Activated T-cell treated with anti-CD3 and anti-CD28 coated beads, Interleukin-2, amount 50 U/mL, for 24 hours (primary cell): ENCODE measurements around the gene FAM186B.

Experiments used
- DNase-seq: peaks from one replicate; pipeline ENCODE4 v3.0.0-alpha.2; 2020
- H3K27ac Mint-ChIP-seq: 2 replicates; pipeline ENCODE4 v1.8.0; 2020; ENCODE audit warnings: mild to moderate bottlenecking, mixed read lengths
- H3K27me3 Mint-ChIP-seq: 2 replicates; pipeline ENCODE4 v1.8.0; 2020; ENCODE audit warnings: mixed read lengths
- H3K36me3 Mint-ChIP-seq: 2 replicates; pipeline ENCODE4 v1.8.0; 2020; ENCODE audit warnings: low read depth, mixed read lengths
- H3K4me1 Mint-ChIP-seq: 2 replicates; pipeline ENCODE4 v1.8.0; 2020; ENCODE audit warnings: low read depth, mixed read lengths
- H3K4me3 Mint-ChIP-seq: 2 replicates; pipeline ENCODE4 v1.8.0; 2020; ENCODE audit warnings: mild to moderate bottlenecking, moderate library complexity, mixed read lengths
- H3K9me3 Mint-ChIP-seq: 2 replicates; pipeline ENCODE4 v1.8.0; 2020; ENCODE audit warnings: mixed read lengths

Gene FAM186B

DNA sequence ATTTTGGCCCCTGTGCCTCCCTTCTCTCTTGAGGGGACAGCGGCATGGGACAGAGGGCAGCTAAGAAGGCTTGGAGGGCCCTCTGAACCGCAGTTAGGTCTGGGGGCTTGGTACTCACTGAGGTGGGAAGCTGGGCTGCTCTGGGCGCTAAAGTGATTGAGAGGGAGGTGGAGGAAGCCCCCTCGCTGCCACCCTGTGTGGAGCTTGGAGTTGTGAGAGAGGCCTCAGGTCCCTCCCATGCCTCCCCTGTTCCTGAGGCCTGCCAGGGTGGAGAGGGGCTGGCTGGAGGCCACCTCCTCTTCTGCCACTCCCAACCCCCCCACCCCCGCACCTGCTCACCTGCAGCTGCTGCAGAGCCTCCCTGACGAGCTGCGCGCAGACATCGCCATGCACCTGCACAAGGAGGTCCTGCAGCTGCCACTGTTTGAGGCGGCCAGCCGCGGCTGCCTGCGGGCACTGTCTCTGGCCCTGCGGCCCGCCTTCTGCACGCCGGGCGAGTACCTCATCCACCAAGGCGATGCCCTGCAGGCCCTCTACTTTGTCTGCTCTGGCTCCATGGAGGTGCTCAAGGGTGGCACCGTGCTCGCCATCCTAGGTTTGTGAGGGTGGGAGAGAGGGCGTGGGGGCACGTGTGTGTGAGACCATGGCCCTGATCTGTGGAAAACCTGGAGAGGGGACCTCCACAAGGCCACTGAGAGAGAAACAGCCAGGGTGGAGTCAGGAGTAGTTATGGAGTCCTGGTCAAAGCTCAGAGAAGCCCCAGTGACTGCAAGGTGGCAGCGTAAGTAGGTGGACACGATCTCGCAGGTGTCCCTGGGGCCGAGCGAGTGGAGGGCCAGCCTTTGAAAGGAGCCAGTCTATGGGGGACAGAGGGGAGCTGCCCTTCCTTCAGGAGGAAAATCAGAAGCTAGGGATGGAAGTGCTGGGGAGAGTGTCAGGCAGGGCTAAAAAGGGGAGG lies 55.4 kb downstream of the FAM186B start:
- no peaks in the 10 kb centered on the region for H3K9me3 Mint-ChIP-seq
- peaks cover 16% of the 10 kb centered on the region for H3K4me1 Mint-ChIP-seq
- H3K27ac Mint-ChIP-seq: peak overlapping the region; percentile 59
- H3K27me3 Mint-ChIP-seq: peaks cover 16% of the 10 kb centered on the region
- H3K4me3 Mint-ChIP-seq: peak overlapping the region; percentile 76
- no peaks in the 10 kb centered on the region for H3K36me3 Mint-ChIP-seq
- DNase-seq: no peak

DNA sequence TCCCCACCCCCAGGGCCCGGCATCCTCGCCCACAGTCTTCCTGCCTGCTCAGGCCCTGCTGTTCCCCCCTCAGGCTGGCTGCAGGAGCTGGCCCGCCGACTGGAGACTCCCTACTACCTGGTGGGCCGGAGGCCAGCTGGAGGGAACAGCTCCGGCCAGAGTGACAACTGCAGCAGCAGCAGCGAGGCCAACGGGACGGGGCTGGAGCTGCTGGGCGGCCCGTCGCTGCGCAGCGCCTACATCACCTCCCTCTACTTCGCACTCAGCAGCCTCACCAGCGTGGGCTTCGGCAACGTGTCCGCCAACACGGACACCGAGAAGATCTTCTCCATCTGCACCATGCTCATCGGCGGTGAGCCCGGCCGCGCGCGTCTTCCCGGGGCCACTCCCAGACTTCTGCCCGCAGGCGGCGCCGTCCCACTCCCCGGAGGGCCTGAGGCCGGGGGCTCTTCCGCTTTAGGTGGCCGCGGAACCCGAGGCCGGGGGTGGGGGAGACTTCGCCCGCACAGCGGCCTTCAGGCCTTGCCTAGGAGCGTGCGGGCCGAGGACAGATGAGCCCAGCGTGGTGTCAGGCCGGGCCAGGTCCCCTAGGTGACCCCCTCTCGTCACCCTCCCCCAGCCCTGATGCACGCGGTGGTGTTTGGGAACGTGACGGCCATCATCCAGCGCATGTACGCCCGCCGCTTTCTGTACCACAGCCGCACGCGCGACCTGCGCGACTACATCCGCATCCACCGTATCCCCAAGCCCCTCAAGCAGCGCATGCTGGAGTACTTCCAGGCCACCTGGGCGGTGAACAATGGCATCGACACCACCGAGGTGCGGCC lies 56.4 kb downstream of the FAM186B start:
- Mint-ChIP-seq H3K27ac (peak overlapping the region; percentile 71), H3K4me3 (peak overlapping the region; percentile 76), H3K36me3 (no peaks in the 10 kb centered on the region), H3K27me3 (peaks cover 16% of the 10 kb centered on the region), H3K9me3 (no peaks in the 10 kb centered on the region), H3K4me1 (peaks cover 16% of the 10 kb centered on the region)
- DNase-seq: peak; percentile 66

DNA sequence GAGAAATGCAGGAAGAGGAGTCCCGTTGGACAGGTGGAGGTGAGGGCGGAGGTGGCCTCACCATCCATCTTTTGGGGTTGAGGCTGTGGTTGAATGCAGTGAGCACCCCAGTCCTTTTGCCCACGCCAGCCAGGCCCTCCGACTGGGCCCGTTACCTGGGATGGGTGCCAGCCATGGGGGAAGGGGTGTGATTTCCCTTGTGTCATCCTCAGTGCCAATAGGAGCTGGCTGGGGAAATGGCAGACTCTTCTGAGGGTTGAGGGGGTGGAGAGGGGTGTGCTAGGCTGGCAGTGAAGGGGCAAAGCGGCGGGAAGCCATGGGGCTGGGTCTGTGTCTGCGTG lies 57.0 kb downstream of the FAM186B start:
- no peaks in the 10 kb centered on the region for H3K36me3 Mint-ChIP-seq
- peak overlapping the region; percentile 76 for H3K4me3 Mint-ChIP-seq
- no peaks in the 10 kb centered on the region for H3K9me3 Mint-ChIP-seq
- H3K27me3 Mint-ChIP-seq: peaks cover 16% of the 10 kb centered on the region
- peaks cover 16% of the 10 kb centered on the region for H3K4me1 Mint-ChIP-seq
- H3K27ac Mint-ChIP-seq: peak overlapping the region; percentile 22
- DNase-seq: no peak

DNA sequence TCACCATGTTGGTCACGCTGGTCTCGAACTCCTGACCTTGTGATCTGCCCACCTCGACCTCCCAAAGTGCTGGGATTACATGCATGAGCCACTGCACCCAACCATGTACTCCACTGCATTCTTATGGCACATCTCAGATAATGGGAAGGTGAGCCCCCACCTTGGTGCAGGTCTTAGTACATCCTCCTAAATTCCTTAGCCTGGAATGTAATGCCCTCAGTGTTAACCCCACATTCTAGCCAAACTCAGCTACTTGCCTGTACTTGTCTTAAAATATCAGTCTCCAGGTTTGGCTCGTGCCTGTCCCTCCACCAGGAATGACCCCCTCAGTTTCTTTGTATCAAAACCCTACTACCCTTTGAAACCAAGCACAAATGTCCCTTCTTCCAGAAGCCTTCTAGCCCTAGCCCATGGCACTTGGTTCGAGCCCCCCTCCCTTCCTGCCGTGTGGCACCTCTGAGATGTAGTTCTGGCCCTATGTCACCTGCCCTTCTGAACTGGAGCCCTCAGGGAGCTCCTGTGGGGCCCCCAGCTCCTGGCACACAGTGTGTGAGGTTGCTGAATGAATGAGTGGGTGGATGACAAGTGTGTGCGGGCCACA lies 58.2 kb downstream of the FAM186B start:
- Mint-ChIP-seq H3K4me3 (no peak overlapping the region), H3K4me1 (peaks cover 16% of the 10 kb centered on the region), H3K9me3 (no peaks in the 10 kb centered on the region), H3K27ac (no peak overlapping the region), H3K27me3 (peaks cover 16% of the 10 kb centered on the region), H3K36me3 (no peaks in the 10 kb centered on the region)
- no peak for DNase-seq

DNA sequence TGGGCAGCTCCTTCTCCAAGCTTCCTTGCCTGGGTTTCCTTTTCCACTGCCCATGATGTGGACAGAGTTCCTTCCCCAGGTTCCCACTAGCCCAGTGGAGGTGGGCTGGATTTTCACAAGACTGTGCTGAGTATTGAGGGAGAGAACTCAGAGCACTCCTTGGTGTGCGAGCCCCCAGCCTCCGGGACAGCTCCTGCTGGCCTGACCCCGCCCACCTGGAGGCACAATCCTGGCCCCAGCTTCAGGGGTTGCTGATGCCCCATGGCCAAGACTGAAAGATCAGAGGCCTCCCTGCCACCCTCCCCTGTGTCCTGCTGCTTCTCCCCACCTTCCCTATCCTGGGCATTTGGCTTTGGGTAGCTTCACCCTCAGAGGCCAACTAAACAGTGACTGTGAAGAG lies 59.0 kb downstream of the FAM186B start:
- no peak overlapping the region for H3K27ac Mint-ChIP-seq
- no peaks in the 10 kb centered on the region for H3K9me3 Mint-ChIP-seq
- H3K4me3 Mint-ChIP-seq: no peak overlapping the region

DNA sequence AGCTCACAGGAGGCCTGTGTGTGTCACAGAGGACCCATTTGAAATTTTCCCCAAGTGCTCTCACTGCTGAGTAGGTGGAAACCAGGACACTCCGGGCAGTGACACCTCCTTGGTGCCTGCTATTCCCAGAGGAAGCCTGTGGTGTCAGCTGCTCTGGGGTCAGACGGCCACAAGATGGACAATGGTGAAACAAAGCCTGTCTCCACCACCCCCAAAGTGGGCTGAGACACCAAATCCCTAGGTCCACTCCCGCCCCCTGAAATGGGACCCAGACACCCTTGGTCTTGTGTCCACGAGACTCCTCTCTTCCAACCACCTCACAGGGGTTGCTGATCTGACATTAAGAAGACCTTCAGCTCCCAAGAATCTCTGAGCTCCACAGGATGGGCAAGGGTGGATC lies 59.6 kb downstream of the FAM186B start:
- Mint-ChIP-seq H3K9me3 (no peaks in the 10 kb centered on the region), H3K27me3 (peaks cover 17% of the 10 kb centered on the region), H3K4me1 (peaks cover 20% of the 10 kb centered on the region), H3K27ac (no peak overlapping the region), H3K4me3 (no peak overlapping the region), H3K36me3 (no peaks in the 10 kb centered on the region)
- DNase-seq: no peak

More for the DNA sequence above, 59.0 kb downstream of the FAM186B start:
- Mint-ChIP-seq H3K4me1 (peaks cover 16% of the 10 kb centered on the region), H3K27me3 (peaks cover 16% of the 10 kb centered on the region), H3K36me3 (no peaks in the 10 kb centered on the region)
- no peak for DNase-seq

DNA sequence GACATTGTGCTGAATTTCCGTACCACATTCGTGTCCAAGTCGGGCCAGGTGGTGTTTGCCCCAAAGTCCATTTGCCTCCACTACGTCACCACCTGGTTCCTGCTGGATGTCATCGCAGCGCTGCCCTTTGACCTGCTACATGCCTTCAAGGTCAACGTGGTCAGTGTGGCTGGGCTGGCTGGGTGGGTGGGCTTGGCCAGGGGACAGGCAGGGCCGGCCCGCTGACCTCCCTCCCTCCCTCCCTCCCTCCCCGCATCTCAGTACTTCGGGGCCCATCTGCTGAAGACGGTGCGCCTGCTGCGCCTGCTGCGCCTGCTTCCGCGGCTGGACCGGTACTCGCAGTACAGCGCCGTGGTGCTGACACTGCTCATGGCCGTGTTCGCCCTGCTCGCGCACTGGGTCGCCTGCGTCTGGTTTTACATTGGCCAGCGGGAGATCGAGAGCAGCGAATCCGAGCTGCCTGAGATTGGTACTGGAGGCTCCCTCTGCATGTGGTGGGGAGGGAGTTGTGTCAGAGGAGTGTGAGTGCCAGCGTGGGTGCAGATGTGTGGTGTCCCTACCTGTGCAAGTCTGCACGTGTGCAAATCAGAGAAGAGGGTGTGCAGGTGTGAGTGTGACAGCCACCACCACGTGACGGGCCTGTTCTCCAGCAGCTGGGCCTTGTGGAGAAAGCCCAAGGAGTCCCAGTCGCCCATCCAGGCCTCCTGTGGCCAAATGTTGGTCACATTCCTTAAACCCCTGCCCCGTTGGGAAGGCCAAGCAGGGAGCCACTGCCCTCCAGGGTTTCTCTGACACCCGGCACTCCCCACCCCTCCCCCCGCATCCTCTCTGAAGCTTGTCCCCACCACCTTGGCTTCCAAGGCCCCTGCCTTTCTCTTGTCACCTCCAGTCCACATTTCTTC lies 61.3 kb downstream of the FAM186B start:
- H3K36me3 Mint-ChIP-seq: no peaks in the 10 kb centered on the region
- H3K4me3 Mint-ChIP-seq: no peak overlapping the region
- H3K4me1 Mint-ChIP-seq: peaks cover 27% of the 10 kb centered on the region
- no peak overlapping the region for H3K27ac Mint-ChIP-seq
- H3K27me3 Mint-ChIP-seq: peaks cover 30% of the 10 kb centered on the region
- DNase-seq: peak; percentile 26
- no peaks in the 10 kb centered on the region for H3K9me3 Mint-ChIP-seq

DNA sequence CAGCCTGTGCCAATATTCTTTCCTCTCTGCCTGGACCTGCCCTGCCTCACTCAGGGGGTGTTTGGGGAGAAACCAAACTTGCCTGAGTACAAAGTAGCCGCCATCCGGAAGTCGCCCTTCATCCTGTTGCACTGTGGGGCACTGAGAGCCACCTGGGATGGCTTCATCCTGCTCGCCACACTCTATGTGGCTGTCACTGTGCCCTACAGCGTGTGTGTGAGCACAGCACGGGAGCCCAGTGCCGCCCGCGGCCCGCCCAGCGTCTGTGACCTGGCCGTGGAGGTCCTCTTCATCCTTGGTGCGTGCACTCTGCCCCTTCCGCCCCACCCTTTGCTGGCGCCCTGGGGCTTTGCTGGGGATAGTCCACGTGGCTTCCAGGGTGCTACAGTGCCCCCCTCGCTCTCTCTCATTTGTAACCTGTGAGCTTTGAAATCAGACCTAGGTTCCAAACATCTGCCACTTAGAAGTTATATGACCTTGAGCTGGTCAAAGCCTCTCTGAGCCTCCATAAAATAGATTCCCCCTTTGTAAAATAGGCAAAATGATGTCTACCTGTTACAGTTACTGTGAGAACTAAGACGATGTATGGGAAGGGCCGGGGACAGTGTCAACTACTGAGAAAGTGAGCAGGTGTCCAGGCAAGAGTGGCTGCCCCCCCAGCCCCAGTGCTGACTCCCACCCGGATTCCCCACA lies 62.1 kb downstream of the FAM186B start:
- peaks cover 22% of the 10 kb centered on the region for H3K4me1 Mint-ChIP-seq
- DNase-seq: no peak
- H3K9me3 Mint-ChIP-seq: no peaks in the 10 kb centered on the region
- H3K4me3 Mint-ChIP-seq: no peak overlapping the region
- no peak overlapping the region for H3K27ac Mint-ChIP-seq
- no peaks in the 10 kb centered on the region for H3K36me3 Mint-ChIP-seq
- H3K27me3 Mint-ChIP-seq: peaks cover 25% of the 10 kb centered on the region

DNA sequence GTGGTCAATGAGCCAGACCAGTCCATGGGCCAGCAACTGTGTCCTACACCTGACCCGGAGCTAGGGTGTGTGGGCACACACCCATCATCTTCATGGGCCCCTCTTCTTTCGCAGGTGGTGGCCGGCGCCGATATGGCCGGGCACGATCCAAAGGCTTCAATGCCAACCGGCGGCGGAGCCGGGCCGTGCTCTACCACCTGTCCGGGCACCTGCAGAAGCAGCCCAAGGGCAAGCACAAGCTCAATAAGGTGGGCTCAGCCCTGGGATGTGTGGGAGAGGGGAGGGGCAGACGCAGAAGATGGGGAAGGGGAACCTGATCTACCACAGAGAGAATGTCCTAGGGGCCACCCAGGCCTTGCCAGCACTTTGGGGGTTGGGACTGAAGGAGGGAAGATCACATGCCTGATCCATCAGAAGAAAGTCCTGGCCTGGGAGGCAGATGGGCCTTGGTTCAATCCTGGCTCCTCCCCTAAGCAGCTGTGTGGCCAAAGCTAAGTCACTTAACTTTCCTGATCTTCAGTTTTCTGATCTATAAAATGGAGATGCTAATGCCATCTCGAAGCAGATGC lies 62.8 kb downstream of the FAM186B start:
- Mint-ChIP-seq H3K4me3 (no peak overlapping the region), H3K27me3 (peaks cover 24% of the 10 kb centered on the region), H3K36me3 (no peaks in the 10 kb centered on the region), H3K27ac (no peak overlapping the region), H3K9me3 (no peaks in the 10 kb centered on the region), H3K4me1 (peaks cover 22% of the 10 kb centered on the region)
- DNase-seq: no peak

DNA sequence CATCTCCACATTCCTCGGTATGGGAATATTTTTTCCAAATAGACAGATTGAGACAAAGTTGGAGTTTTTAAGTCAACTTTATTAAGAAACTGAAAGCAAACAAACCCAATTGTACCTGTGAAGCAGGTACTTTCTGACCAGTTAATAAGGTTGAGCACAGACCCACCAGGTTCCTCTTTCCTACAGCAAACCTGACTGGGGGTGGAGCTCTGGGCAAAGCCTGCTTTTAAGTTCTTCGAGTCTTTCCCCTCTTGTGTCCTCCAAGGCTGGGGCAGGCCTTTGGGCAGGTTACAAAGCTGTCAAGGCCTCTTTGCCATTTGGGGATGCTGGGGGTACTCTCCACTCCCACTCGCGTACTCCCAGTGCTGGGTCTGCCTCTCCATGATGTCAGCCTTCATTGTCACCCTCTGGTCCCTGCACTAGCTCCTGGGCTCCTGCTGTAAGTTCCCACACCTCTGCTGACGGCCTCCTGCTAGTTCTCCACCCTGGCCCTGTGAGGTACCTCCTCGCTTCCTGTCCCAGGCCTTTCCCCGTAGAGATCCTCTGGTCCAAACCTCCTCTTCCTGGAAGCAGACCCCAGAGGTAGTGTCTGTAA lies 63.4 kb downstream of the FAM186B start:
- Mint-ChIP-seq H3K9me3 (no peaks in the 10 kb centered on the region), H3K36me3 (no peaks in the 10 kb centered on the region), H3K27me3 (peaks cover 26% of the 10 kb centered on the region), H3K4me1 (peaks cover 19% of the 10 kb centered on the region), H3K27ac (no peak overlapping the region), H3K4me3 (no peak overlapping the region)
- no peak for DNase-seq

DNA sequence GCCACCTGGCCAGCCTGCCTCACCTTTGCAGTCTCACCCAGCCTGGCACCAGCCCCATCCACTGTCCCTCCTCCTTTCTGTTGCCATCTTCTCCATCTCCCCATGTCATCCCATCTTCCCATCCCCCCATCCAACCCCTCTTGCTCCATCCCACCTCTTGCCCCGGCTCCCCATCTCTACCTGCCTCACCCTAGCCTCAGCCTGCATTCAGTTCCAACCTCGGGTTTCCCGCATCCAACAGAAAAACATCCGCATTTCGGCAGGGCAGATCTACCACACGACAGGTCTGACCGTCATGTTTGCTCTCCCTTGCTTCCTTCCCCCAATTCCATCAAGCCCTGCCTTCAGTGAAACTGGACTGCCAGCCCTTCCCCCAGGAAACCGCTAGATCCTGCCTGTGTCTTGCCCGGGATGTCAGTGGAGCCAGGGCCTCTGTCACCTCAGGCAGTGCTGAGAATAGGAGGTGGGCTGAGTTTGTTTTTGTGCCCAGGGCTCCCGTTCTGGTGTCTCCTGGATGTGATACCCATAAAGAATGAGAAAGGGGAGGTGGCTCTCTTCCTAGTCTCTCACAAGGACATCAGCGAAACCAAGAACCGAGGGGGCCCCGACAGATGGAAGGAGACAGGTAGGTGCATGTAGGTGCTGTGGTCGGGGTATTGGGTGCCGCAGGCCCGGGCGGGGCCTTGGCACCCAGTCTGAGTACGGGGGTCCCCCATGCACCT lies 64.1 kb downstream of the FAM186B start:
- Mint-ChIP-seq H3K27me3 (peaks cover 28% of the 10 kb centered on the region), H3K4me3 (no peak overlapping the region), H3K4me1 (peaks cover 19% of the 10 kb centered on the region), H3K27ac (no peak overlapping the region), H3K36me3 (no peaks in the 10 kb centered on the region), H3K9me3 (no peaks in the 10 kb centered on the region)
- DNase-seq: no peak

DNA sequence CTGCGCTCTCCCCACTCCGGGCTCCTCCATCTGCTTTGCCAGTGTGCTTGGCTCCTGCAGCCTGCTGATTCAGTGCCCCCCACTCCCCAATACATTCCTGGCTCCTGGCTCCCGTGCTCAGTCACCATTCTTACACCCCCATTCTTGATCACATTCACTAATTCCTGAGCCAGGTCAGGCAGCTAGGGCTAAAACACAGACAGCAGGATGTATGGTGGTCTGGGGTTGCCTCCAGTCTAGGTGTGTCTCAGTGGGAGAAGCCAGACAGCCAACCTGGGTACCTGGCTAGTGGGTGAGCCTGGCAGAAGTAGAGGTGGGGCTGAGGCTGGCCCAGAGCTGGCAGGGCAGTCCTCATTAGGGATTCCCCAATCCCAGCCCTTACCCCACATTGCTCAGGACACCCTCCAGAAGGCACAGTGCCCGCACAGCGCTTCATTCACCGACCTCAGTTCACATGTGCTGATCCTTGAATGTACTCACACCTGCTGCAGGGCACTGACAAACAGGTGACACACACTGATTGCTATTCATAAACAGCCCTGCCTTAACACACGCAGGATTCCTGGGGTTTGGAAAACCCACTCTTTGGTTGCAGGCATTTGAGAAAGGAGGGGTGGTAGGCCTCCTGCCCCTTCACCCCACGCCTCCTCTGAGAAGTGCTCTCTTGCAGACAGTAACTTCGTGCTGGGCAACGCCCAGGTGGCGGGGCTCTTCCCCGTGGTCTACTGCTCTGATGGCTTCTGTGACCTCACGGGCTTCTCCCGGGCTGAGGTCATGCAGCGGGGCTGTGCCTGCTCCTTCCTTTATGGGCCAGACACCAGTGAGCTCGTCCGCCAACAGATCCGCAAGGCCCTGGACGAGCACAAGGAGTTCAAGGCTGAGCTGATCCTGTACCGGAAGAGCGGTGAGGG lies 65.0 kb downstream of the FAM186B start:
- no peak overlapping the region for H3K27ac Mint-ChIP-seq
- peaks cover 19% of the 10 kb centered on the region for H3K4me1 Mint-ChIP-seq
- no peak for DNase-seq
- no peak overlapping the region for H3K4me3 Mint-ChIP-seq
- no peaks in the 10 kb centered on the region for H3K36me3 Mint-ChIP-seq
- peaks cover 31% of the 10 kb centered on the region for H3K27me3 Mint-ChIP-seq
- no peaks in the 10 kb centered on the region for H3K9me3 Mint-ChIP-seq
